GM06990 (cell line): ENCODE results near the gene TRIM44.
"Not testable (repeated sequence)": the region's sequence is repeated elsewhere in the genome, so short reads cannot be mapped to it uniquely, and the experiment has no call there.

ENCODE experiments used
- DNase-seq: peaks from one replicate; pipeline ENCODE4 v3.0.0-alpha.2; 2011; ENCODE audit not compliant: insufficient read length; ENCODE audit errors: extremely low read depth
- H3K27me3 ChIP-seq: replicated peaks from 2 replicates; pipeline ENCODE4 v1.6.0; 2011; ENCODE audit warnings: low read length; ENCODE audit not compliant: control insufficient read depth, insufficient read depth
- H3K36me3 ChIP-seq: 2 replicates; pipeline ENCODE4 v1.5.1; 2011; ENCODE audit warnings: low read length; ENCODE audit not compliant: control insufficient read depth, insufficient read depth
- H3K4me3 ChIP-seq: replicated peaks from 2 replicates; pipeline ENCODE4 v1.5.1; 2011; ENCODE audit warnings: low read depth, mild to moderate bottlenecking, control low read depth, low read length
- TF ChIP-seq, protein P1 (sequence below): IDR thresholded peaks from 2 replicates; pipeline ENCODE4 v1.5.1; 2011; ENCODE audit warnings: low read length, control low read depth, mild to moderate bottlenecking, inconsistent platforms; ENCODE audit not compliant: insufficient read depth, poor library complexity, severe bottlenecking

The TRIM44 gene

DNA sequence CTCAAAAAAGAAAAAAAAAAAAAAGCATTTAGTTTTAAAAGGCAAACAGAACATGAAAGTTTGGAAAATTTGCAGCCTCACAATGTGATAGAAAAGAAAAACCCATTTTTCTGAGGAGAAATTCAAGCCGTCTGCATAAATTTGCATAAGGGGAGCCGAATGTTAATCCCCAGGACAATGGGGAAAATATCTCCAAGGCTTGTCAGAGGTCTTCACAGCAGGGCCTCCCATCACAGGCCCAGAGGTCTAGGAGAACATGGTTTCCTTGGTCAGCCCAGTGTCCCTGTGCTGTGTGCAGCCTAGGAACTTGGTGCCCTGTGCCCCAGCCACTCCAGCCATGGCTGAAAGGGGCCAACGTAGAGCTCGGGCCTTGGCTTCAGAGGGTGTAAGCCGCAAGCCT, 109.1 kb downstream of the TRIM44 start:
- no peaks in the 10 kb centered on the region for H3K36me3 ChIP-seq
- DNase-seq, result no peak
- TF ChIP-seq, protein P1, sequence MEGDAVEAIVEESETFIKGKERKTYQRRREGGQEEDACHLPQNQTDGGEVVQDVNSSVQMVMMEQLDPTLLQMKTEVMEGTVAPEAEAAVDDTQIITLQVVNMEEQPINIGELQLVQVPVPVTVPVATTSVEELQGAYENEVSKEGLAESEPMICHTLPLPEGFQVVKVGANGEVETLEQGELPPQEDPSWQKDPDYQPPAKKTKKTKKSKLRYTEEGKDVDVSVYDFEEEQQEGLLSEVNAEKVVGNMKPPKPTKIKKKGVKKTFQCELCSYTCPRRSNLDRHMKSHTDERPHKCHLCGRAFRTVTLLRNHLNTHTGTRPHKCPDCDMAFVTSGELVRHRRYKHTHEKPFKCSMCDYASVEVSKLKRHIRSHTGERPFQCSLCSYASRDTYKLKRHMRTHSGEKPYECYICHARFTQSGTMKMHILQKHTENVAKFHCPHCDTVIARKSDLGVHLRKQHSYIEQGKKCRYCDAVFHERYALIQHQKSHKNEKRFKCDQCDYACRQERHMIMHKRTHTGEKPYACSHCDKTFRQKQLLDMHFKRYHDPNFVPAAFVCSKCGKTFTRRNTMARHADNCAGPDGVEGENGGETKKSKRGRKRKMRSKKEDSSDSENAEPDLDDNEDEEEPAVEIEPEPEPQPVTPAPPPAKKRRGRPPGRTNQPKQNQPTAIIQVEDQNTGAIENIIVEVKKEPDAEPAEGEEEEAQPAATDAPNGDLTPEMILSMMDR, result no peak
- no peaks in the 10 kb centered on the region for H3K27me3 ChIP-seq
- H3K4me3 ChIP-seq, result no peak overlapping the region

DNA sequence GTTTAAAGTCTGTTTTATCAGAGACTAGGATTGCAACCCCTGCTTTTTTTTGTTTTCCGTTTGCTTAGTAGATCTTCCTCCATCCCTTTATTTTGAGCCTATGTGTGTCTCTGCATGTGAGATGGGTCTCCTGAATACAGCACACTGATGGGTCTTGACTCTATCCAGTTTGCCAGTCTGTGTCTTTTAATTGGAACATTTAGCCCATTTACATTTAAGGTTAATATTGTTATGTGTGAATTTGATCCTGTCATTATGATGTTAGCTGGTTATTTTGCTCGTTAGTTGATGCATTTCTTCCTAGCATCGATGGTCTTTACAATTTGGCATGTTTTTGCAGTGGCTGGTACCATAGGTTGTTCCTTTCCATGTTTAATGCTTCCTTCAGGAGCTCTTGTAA, 114.7 kb downstream of the TRIM44 start:
- DNase-seq, H3K36me3 ChIP-seq, H3K27me3 ChIP-seq, H3K4me3 ChIP-seq: not testable (repeated sequence)

DNA sequence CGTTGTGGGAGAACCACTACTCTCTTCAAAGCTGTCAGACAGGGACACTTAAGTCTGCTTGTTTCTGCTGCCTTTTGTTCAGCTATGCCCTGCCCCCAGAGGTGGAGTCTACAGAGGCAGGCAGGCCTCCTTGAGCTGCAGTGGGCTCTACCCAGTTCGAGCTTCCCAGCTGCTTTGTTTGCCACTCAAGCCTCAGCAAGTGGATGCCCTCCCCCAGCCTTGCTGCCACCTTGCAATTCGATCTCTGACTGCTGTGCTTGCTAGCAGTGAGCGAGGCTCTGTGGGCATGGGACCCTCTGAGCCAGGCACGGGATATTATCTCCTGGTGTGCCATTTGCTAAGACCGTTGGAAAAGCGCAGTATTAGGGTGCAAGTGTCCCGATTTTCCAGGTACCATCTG, 116.4 kb downstream of the TRIM44 start:
- not testable (repeated sequence) for H3K27me3 ChIP-seq, DNase-seq, H3K4me3 ChIP-seq, H3K36me3 ChIP-seq

DNA sequence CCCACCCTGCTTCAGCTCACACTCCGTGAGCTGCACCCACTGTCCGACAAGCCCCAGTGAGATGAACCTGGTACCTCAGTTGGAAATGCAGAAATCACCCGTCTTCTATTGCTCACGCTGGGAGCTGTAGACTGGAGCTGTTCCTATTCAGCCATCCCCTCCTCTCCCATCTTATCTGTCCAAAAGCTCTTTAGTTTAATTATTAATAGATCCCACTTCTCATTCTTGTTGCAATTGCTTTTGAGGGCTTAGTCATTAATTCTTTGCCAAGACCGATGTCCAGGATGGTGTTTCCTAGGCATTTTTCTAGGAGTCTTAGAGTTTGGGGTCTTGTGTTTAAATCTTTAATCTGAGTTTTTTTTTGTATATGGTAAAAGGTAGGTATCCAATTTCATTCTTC, 116.8 kb downstream of the TRIM44 start:
- H3K36me3 ChIP-seq, result no peaks in the 10 kb centered on the region
- no peaks in the 10 kb centered on the region for H3K27me3 ChIP-seq
- TF ChIP-seq, protein P1, result no peak
- DNase-seq, result no peak
- no peak overlapping the region for H3K4me3 ChIP-seq

DNA sequence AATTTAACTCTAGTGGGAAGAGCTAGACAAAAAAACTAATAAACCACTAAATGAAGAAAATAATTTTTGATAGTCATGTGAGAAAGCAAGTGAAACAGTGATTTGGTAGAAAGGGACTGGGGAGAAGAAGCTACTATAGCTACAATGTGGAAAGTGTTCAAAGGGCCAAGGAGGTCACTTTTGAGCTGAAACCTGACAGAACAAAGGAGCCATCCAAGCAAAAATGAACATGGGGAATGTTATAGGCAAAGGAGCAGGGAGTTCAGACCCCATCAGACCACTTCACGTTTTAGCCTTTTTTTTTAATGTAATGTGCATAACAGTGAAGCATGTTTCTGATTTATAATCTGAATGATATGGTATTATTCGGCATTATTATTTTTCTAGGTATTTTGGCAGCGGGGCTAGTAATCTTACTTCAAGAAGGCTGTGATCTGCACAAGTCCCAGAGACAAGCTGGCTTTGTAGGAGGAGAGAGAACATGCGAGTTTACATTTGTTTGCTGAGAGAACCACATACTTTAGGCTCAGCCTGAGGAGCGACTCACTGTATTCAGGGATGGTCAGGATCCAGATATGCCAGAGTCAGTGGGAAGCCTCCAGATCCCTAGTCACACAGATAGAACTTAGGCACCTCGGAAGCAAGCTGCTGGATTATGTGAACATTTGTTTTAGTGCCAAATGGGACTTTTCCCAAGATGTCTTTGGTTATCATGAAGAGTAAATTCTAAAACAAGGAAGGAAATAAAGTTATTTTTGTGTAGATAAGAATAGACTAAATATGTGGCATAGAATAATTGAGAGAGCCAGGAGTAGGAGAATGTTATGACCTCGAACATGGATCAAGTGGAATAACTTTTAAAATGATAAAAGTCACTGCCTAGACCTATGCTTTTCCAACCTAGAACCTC, 118.6 kb downstream of the TRIM44 start:
- no peaks in the 10 kb centered on the region for H3K36me3 ChIP-seq
- DNase-seq, result no peak
- H3K4me3 ChIP-seq, result no peak overlapping the region
- H3K27me3 ChIP-seq, result no peaks in the 10 kb centered on the region
- TF ChIP-seq, protein P1, result no peak

DNA sequence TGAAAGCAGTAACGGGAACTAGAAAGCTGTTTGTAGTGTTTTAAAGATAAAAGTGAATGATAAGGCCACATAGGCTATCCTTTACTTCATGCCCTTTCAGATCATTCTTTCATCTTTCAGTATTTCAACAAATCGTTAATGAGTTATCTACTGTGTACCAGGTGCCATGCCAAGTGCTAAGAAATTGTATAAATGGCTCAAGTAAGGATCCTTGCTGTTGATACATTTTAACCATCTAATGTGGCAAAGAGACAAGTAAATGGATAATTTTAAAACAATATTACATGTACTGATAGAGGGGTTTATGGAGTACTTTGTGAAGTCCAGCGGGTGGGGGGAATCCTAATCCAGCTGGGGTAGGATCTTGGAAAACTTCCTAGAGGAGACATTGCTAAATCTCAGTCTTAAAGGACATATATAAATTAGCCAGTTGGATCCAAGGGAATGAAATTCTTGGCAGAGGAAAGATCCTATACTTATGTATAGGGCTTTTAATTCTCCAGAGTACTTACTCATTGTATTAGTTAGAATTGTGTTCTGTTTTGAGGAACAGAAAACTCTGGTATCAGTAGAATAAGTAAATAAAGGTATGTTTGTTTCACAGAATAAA, 119.4 kb downstream of the TRIM44 start:
- no peak for DNase-seq
- no peaks in the 10 kb centered on the region for H3K27me3 ChIP-seq
- TF ChIP-seq, protein P1, result no peak
- H3K36me3 ChIP-seq, result no peaks in the 10 kb centered on the region
- H3K4me3 ChIP-seq, result no peak overlapping the region

DNA sequence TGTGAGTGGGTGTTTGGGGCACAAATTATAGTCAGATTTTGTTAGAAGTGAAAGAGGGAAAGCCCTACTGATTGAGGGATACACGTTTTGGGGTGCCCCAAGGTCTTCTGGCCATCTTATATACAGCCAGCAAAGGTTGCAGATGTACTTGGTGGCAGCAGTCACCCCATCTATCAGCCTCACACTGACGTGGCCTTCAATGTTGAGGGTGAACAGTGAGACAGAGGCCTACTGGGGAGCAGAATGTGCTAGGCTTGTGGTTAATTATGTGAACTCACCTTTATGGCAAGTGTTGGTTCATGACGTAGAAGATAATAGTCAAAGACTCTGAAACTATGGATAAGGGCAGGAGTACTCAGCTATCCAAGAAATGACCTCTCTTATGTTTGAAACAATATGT, 121.2 kb downstream of the TRIM44 start:
- TF ChIP-seq, protein P1, result no peak
- Histone ChIP-seq H3K4me3 (no peak overlapping the region), H3K36me3 (no peaks in the 10 kb centered on the region), H3K27me3 (no peaks in the 10 kb centered on the region)
- DNase-seq, result no peak
